NCI-H2227 treated with DMSO at 0.1 percent for 48 hours (cell line): ENCODE results near the gene LGR4.
A peak's percentile ranks its signal among the peaks of the same experiment; 100 is the strongest.

ENCODE experiments used
- DNase-seq: peaks from one replicate; lab custom pipeline; 2025; lab: John Stamatoyannopoulos, UW

The LGR4 gene

DNA sequence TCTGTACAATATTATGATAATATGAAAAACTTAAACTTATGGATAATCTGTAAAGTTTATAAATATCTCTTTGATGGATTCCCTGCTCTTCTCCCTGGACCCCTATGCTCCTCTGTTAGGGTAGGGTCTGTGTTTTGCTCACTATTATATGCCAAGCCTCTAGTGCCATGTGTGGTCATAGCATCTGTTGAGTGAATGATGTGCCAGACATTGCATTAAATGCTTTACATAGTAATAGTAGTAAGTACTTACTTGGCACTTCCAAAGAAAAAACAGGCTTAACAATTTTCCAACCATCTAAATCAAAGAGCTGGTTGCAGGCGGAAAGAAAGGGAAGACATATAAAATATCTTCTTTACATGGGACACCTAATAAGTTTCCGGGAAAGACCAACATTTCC is 46.8 kb downstream of the LGR4 start:
- no peak for DNase-seq

DNA sequence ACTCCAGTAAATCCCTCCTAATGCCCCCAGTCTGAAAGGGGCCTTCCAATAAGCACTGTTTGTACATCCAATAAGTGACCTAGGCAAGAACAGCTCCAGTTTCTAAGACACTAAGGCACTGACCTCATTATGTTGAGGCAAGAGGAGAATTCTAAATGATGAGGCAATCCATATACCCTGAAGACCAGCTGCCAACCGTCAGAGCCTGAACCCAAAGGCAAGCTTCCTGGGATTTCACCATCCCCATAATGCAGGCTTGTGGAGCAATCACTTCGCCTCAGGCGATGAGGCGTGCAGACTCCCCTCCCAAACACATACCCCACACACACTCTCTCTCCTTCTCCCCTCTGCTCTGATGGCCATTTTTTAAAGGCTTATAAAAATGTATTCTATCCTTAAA is 49.5 kb downstream of the LGR4 start:
- no peak for DNase-seq

DNA sequence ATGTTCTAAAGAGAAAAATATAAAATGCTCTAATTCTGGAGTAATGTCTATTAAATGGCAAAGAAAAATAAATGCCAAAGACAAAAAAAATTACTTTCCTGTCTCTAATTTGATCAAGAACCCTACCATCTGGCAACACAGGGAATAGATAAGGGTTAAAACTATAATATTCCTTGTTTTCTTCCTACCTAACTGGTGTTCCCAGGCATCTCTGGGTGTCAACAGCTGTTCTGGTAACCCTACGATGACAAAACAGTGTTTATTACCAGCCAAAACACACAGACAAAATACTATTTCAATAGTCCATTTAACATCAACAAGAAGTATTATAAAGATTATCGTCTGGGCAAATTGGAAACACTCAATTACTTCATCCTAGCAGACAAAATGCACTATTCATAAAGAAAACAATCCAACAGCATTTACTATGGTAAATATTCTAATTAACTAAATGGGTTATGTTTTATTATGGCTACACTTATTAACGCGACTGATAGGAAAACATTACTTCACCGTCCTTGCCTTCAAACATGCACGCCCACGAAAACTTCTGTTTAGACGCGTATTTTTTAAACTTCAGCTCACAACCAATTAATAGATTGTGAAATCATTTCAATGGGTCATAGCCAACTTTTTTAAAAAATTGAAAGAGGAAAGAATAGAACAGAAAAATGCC is 50.6 kb downstream of the LGR4 start:
- no peak for DNase-seq

DNA sequence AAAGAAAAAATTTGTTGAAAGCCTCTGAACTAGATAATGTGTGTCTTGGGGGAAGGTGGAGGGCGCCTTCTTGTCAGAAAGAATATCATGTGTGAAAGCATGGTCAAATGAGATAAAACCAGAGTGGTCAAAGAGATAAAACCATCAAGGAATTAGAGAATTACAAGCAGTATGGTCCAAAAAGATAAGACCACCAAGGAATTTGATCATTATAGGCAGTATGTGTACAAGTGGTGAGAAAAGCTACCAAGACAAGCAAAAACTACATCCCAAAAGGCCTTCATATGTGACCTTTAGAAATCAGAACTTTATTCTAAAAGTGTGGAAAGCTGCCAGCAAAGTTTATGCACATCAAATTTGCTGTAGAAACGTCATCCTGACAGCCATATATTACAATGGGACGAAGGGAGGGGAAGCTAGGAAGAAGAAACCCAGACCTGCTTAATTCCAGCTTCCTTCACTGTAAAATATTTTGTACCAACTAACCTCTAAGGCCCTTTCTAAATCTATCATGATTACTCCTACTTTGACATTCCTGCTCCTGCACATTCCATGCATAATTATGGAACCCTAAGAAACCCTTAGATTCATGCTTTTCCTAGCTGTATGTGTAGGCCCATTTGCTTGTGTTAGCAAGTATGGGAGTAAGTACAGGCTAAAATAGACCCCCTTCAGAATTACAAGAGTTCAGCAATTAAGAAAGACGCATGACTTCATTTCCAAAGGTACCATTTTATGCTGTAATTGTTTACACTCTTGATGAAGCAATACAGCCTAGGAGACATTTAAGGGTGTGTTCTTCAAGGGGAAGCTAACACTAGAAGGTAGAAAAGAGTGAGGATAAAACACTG is 51.6 kb downstream of the LGR4 start:
- DNase-seq, result no peak

DNA sequence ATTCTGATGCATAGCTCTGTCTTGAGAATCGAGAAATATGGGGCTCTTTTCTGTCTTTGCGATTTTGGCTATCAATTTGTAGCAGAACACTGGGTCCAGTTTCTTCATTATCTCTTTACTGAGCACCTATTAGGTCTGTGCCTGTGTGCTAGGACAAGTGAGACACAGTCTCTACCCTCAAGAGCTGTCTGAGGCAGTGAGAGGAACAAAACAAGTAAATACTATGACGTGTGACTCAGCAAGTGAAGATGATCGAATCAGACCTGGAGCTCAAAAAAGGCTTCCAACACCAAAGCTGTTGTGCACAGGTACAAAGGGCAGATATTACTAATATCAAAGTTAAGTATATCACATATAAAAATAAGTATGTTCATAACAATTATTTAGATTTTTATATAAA is 52.4 kb downstream of the LGR4 start:
- no peak for DNase-seq

DNA sequence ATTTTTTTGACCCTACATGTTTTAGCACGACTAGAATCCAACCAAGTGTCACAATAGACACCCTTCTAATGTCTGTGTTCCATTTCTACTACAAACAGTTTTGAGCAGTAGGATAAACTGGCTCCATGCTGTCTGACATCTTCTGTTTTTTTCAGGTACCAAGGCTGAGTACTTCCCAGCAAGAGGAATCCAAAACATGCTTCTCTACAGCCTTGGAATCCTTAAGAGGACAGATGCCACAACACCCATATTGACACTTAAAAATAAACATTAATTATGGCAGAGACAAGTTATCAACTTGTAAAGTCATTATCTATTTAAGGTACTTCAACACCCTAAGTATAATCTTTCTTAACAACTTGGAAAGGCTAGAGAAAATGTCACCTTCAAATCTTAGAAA is 54.2 kb downstream of the LGR4 start:
- DNase-seq, result no peak

DNA sequence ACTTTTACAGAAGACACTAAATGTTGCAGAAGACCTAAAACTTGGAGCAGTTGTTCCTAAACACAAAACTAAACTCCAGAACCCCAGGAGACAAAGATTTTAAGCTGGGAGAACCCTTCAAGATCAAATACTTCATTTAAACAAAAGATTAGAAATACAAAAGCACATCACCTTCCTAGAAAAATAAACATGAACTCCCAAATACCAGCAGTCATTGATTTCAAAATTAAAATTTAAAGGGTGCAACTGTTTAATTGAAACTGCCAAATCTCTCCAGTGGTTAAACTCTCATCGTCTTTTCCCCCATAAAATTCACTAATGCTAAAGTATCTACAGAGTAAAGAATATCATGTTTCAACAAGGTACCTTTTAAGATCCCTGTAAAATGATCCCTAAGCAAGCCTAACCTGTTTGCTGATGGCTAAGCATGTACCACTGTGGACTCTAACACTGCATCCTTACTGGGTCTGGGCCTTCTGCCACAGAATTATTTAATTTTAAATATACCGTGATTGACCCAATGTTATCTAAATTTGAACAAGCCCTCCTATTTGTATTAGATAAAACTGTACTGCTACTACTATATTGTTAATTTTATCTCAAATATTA is 55.9 kb downstream of the LGR4 start:
- DNase-seq, result no peak

DNA sequence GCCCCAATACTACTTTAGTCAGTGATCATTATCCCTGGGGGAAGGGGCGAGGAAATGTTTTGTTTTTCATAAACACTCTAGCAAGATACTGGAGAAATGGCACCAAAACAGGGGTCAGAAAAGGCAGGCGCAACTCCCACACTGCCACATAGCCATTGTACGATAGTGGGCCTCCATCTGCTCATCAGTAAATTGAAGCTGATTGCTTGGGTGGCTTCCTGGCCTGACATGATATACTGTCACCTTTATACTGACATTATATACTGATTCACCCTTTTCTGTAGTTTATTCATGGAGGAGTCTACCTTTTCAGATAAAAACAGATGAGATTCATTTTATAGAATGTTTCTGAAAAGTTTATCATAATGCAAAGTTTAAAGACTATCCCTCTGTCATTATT is 57.9 kb downstream of the LGR4 start:
- DNase-seq, result peak; percentile 79

DNA sequence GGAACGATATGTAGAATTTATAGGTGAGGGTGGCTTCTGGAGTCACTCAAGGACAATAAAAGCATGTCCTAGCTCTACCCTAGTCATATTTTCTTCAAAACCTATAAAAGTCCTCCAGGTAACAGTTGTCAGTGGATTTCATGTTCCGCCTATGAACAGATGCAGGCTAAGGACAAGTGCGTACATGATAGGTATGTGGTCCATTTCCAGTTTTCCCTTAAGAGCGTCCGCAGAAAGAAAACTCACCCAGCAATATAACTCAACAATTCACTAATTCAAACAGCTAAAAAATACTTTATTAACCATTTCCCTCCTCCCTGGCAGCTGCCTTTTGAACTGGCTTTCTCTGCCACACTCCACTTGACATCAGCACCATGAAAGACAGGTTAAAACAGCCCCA is 59.4 kb downstream of the LGR4 start:
- DNase-seq, result no peak

DNA sequence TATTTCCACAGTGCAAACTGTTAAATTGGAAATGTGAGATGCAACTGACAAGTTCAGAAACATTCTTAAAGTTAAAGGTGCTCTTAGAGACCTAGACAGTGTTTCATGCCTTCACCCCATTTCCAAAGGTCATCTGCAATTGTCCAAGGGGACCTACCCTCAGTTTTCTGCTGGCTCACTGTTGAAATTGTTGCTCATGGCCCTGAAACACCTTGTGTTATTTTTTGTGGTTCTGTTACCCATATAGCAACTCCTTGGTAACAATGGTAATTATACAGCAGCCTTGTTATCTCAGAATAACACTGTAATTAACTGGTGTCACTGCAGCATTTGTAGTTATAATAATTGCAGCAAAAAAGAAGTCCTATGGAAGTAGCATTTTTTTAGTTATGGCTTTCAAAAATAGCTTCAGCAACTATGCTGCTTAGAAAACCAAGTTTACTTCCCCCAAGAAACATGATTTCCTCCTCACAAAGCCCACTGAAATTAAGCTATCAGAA is 60.3 kb downstream of the LGR4 start:
- no peak for DNase-seq

DNA sequence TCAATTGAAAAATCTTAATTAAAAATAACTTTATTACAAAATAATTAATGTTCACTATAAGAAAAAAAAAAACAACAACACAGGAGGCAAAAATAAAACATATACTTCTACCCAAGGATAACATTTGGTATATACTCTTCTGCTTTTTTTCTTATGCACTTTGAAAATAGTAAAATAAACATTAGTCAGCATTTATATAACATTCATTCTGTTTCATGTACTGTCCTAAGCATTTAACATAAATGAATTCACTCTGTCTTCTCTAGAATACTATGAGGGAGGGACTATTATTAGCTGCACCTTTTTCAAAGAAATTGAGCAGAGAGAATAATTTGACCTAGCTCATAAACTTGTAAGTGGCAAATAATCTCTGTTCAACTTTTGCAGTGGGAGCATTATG is 61.3 kb downstream of the LGR4 start:
- DNase-seq, result no peak

DNA sequence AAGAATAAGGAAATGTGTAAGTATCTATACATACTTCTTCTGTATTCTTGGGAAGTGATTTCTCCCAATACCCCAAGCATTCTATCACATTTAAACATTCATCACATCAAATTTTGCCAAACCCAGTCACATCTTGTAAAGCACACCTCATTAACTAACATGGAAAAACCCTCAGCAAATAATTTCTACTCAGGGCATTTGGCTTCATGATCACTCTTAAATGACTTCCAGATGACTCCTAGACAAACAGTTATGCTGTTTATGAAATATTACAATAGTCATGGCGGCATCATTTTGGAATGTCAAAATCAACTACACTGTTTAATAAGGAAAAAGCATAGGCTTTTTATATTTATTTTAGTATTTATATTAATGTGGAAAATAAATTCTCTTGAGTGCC is 62.3 kb downstream of the LGR4 start:
- DNase-seq, result no peak

DNA sequence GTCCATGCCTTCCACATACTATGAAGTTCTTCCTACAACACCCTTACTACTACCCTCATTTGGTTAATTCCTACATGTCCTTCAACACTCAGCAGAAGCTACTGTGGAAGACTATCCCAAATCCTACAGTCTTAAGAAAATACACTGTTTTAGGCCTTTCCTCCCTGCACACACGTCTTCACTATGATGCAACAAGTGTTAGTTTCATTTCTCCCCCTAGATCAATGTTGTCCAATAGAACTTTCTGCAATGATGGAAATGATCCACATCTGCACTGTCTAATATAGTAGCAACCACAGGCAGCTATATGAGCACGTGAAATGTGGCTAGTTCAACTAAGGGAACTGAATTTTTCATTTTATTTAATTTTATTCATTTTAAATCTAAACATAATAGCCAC is 62.8 kb downstream of the LGR4 start:
- DNase-seq, result no peak

DNA sequence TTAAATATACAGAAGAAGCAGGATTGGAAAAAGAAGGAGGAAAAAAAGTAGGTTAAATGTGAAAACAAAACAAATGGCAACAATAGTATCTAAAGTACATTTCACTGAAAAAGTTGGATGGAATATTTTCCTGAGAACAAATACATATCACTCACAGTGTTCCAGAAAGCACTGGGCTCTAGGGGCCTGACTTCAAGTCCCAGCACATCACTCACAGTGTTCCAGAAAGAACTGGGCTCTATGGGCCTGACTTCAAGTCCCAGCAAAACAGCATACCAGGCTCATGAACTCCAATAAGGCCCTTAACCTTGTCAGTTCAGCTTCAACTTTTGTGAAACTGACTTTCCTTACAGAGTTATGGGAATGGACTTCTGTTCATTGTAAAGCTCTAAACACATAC is 63.5 kb downstream of the LGR4 start:
- no peak for DNase-seq

DNA sequence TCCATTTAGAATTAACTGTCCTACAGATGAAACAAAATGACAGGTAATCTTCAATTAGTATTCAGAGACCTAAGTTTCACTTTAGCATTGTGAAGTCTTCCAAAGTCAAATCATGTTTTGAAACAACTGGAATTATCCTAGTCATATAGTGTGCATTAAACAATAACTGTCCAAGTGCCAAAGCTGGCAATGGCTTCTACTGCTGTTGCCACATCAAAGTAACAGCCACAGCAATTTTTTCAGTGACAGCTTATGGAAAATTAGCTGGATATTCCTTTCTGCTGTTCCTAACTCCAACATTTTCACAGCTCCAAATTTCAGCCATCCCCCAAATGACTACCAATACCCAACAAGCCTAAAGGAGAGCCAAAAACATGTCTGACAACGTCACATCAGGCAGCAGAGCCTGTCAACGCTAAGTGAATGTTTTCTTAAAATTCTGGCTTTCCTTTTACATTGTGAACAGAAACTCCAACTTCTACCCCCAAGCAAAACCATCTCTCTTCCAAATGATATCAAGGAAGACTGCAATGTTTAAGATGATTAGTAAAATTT is 64.3 kb downstream of the LGR4 start:
- no peak for DNase-seq

DNA sequence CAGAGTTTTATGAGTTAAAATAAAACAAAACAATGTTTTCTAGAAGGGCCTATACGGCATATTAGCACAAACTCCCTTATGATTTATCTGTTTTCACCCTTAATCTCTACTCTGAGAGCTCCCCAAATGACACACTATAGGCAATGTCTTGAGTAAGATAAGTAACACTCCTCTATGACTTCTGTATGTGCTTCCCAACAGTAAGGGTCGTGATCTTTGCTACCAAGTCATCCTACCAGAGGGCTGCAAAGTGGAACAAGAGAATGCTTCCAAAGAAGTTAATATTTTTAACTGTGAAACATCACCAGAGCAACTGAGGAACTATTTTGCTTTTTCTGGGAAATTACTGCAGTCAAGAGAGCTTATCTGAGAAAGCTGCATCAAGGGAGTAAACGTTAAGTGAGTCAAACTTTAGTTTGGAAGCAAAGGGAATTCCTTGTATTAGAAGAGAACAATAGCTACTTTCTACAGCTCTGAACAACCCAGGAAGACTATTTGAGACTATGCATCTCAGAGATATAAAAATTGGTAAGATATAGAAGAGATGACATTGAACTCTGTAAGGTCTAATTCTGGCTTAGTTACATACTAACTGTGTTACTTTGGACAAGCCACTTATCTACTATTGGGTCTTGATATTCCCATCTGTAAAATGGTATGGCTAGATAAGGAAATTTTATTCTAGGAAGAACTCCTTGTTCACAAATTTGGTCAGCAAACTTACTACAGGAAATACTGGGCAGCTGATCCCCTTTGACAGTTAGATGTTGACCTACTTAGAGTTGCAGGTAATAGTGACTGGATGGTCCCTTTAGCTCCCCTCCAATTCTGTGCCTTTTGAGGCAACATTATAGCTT is 65.9 kb downstream of the LGR4 start:
- DNase-seq, result no peak

DNA sequence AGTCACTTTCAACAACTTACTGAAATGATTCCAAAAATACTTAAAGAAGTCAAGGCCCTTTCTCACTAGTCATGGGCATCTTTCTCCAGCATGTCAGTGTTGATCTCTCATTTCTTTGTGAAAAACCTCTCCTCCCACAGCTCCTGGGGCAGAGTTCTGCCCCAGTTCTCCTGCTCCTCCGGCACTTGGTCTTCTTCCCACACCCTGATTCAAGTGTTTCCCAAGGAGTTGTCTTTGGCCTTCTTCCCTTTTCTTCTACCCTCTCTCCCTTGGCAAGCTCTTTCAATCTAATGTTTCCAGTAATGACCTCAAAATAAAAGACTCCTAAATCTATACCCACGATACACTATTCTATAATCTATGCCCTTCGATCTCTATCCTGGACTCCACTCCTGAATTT is 67.5 kb downstream of the LGR4 start:
- DNase-seq, result no peak

DNA sequence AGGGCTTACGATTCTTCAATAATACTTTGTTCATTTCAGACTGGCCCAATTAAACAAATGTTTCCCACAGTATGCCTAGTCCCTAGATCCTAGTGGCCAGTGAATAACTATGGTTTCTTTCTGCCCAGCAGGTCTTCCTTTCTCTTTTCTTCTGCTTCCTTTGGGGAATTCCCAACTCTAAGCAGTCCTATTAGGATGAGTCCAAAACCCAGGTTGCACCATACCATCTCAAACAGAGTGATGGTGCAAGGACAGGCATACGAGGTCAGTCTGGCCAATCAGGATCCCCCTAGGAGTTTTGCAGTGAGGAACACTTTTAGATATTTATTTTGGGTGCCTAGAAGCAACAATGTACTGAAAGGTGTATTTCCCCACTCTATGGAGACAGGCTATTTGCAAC is 68.2 kb downstream of the LGR4 start:
- no peak for DNase-seq

DNA sequence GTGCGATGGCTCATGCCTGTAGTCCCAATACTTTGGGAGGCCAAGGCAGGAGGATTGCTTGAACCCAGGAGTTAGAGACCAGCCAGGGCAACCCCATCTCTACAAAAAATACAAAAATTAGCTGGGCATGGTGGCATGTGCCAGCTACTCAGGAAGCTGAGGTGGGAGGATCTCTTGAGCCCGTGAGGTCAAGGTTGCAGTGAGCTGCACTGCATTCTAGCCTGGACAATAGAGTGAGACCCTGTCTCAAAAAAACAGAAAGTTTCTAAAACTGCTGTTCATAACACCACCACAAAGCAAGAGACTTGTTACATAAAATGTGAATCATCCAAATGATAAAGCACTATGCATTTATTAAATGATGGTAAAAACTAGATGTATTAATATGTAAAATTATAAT is 69.4 kb downstream of the LGR4 start:
- no peak for DNase-seq

DNA sequence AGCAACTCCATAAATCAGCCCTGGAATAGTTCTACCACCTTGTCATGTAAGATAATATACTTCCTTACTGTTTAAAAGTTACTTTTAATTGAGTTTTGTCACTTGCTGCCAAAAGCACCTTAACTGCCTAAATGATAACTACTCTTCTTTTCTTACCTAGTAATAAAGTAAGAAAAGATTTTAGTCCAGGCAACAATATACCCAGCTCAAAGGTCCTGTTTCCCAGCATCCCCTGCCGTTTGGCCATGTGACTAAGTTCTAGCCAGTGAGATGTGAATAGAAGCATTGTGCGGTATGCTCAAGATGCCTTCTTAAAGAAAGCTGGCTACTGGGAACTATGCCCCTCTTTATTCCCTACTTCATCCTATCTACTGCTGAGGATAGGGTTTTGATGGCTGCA is 70.1 kb downstream of the LGR4 start:
- DNase-seq, result no peak

DNA sequence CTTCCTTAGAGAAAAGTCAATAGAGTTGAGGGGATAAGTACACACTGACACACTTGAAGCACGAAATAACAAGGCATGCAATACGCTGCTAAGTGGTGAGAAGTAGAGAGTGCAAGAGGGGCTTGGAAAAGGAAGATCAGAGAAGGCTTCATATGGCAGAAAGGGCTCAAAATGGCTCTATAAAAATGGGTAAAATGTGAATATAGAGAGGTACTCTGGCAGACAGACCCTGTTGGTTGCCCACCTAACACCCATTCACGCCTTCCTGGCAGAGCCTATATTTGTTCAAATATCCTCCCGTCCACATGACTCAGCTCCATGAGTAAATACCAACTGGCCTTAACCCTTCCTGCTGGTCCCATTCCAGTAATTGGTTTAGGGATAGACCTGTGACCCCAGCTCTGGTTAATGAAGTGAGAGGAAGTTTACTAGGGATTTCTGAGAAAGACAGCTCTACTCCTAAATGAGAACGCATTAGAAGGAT is 70.7 kb downstream of the LGR4 start:
- no peak for DNase-seq
